HCT116 (cell line): ENCODE results near the gene LUC7L. TPM values are rescaled to one million over a fixed set of nuclear protein-coding genes. Genes with fewer than 3 reads are reported as not detected.

Experiments used
- ATAC-seq: fragments of 200-7000 bp; cut with Tn5 transposase; 2 replicates; pipeline ENCODE4 v1.9.1; 2020; ENCODE audit warnings: mild to moderate bottlenecking, moderate library complexity
- BruUV-seq: library from RNA; stranded (reverse); fragments of 400-500 nt; replicated peaks from 2 replicates; lab custom pipeline; 2021; lab: Mats Ljungman, UMichigan
- CTCF ChIA-PET: fragments of 300-600 bp; sonication (Branson Sonifier 250); formaldehyde crosslinking; loops from one replicate; lab custom pipeline; 2021; ENCODE audit warnings: antibody characterized with exemption; lab: Charles Lee
- POLR2A ChIA-PET: fragments of 300-600, 350-600 bp; sonication (Branson Sonifier 250); formaldehyde crosslinking; loops from one replicate; lab custom pipeline; 2021; ENCODE audit warnings: antibody characterized with exemption; lab: Charles Lee
- RAD21 ChIA-PET, 2 experiments: fragments of 300-600 bp; sonication (Branson Sonifier 250); formaldehyde crosslinking; loops; one replicate each; lab custom pipeline; 2023; ENCODE audit warnings: low total read pairs in 2 of 2; ENCODE audit not compliant: uncharacterized antibody in 2 of 2, unreplicated experiment in 2 of 2, low non-redundant PET in 1 of 2; lab: Charles Lee
- DNase-seq: peaks from one replicate; pipeline ENCODE4 v3.0.0-alpha.2; 2010; ENCODE audit warnings: low read depth, low spot score
- H2AFZ ChIP-seq: fragments of 200-600 bp; shearing (Covaris generic), sonication (generic); 2 replicates; pipeline ENCODE4 v1.6.1; 2017; ENCODE audit warnings: low read depth, mixed run types, mixed read lengths, antibody characterized with exemption, low read length; ENCODE audit not compliant: poor library complexity, severe bottlenecking
- H3K27ac ChIP-seq: 2 replicates; pipeline ENCODE4 v1.5.1; 2012; ENCODE audit warnings: low read depth, low read length
- H3K27me3 ChIP-seq: fragments of 200-600 bp; sonication (generic); 2 replicates; pipeline ENCODE4 v1.6.1; 2016; ENCODE audit warnings: mixed run types, low read length, mixed read lengths; ENCODE audit not compliant: insufficient read depth
- H3K36me3 ChIP-seq, 2 experiments: fragments of 200-500 bp in 1 of 2; fragments of 200-600 bp in 1 of 2; sonication (Bioruptor generic) in 1 of 2; sonication (generic) in 1 of 2; 2 replicates each; pipeline versions ENCODE4 v1.5.1 to v1.6.1; 2014 to 2016; ENCODE audit warnings: low read length in 2 of 2, inconsistent platforms in 1 of 2, mixed read lengths in 1 of 2, mixed run types in 1 of 2; ENCODE audit not compliant: insufficient read depth in 2 of 2, control insufficient read depth in 1 of 2
- H3K4me1 ChIP-seq, 2 experiments: fragments of 200-600 bp in 1 of 2; sonication (generic) in 1 of 2; 2 replicates each; pipeline versions ENCODE4 v1.5.1 to v1.6.1; 2012 to 2017; ENCODE audit warnings: low read length in 2 of 2, inconsistent platforms in 1 of 2, mild to moderate bottlenecking in 1 of 2, mixed read lengths in 1 of 2, mixed run types in 1 of 2, moderate library complexity in 1 of 2; ENCODE audit not compliant: insufficient read depth in 2 of 2, control insufficient read depth in 1 of 2
- H3K4me2 ChIP-seq: fragments of 200-600 bp; sonication (generic); 2 replicates; pipeline ENCODE4 v1.6.1; 2017; ENCODE audit warnings: mixed run types, low read length, mixed read lengths
- H3K4me3 ChIP-seq, 2 experiments: fragments of 200-600 bp in 1 of 2; sonication (generic) in 1 of 2; replicated peaks in 1 of 2; 2 replicates each; pipeline ENCODE4 v1.5.1; 2011 to 2016; ENCODE audit warnings: low read length in 2 of 2, control low read depth in 1 of 2, low read depth in 1 of 2, mild to moderate bottlenecking in 1 of 2, mixed read lengths in 1 of 2, mixed run types in 1 of 2
- H3K79me2 ChIP-seq: fragments of 200-600 bp; sonication (generic); 2 replicates; pipeline ENCODE4 v1.6.1; 2017; ENCODE audit warnings: mild to moderate bottlenecking, mixed run types, low read length, moderate library complexity, mixed read lengths; ENCODE audit not compliant: insufficient read depth
- H3K9ac ChIP-seq: fragments of 200-600 bp; sonication (generic); 2 replicates; pipeline ENCODE4 v1.6.1; 2016; ENCODE audit warnings: low read length, mixed read lengths
- H3K9me2 ChIP-seq: fragments of 200-600 bp; sonication (generic), shearing (Covaris generic); 2 replicates; pipeline ENCODE4 v1.6.1; 2017; ENCODE audit warnings: mixed run types, mild to moderate bottlenecking, moderate library complexity; ENCODE audit not compliant: insufficient read depth
- H3K9me3 ChIP-seq, 2 experiments: fragments of 200-500 bp in 1 of 2; fragments of 200-600 bp in 1 of 2; sonication (Bioruptor generic) in 1 of 2; sonication (generic) in 1 of 2; 2 replicates each; pipeline ENCODE4 v1.6.1; 2014 to 2017; ENCODE audit warnings: low read length in 2 of 2, mixed read lengths in 2 of 2, inconsistent platforms in 1 of 2, low read depth in 1 of 2, mild to moderate bottlenecking in 1 of 2, mixed run types in 1 of 2, moderate library complexity in 1 of 2; ENCODE audit not compliant: control insufficient read depth in 1 of 2, insufficient read depth in 1 of 2
- H4K20me1 ChIP-seq: fragments of 200-600 bp; sonication (generic), shearing (Covaris generic); 2 replicates; pipeline ENCODE4 v1.6.1; 2017; ENCODE audit warnings: mixed run types, mild to moderate bottlenecking, moderate library complexity; ENCODE audit not compliant: insufficient read depth
- CBX3 ChIP-seq: IDR thresholded peaks from 2 replicates; pipeline ENCODE4 v1.6.1; 2012; ENCODE audit warnings: low read depth
- CEBPB ChIP-seq: IDR thresholded peaks from 2 replicates; pipeline ENCODE4 v1.6.1; 2012; ENCODE audit warnings: low read depth
- ELF1 ChIP-seq: IDR thresholded peaks from 2 replicates; pipeline ENCODE4 v1.6.1; 2012; ENCODE audit warnings: low read depth, borderline replicate concordance
- EZH2phosphoT487 ChIP-seq: fragments of 200-600 bp; IDR thresholded peaks from 2 replicates; pipeline ENCODE4 v1.6.1; 2018; ENCODE audit warnings: antibody characterized with exemption, borderline replicate concordance
- JUND ChIP-seq: IDR thresholded peaks from 2 replicates; pipeline ENCODE4 v1.6.1; 2012
- MAX ChIP-seq: IDR thresholded peaks from 2 replicates; pipeline ENCODE4 v1.6.1; 2012
- POLR2AphosphoS5 ChIP-seq: IDR thresholded peaks from 2 replicates; pipeline ENCODE4 v1.6.1; 2011; ENCODE audit warnings: mild to moderate bottlenecking, low read depth, low read length, moderate library complexity
- RAD21 ChIP-seq: IDR thresholded peaks from 2 replicates; pipeline ENCODE4 v1.6.1; 2012; ENCODE audit warnings: low read depth, mild to moderate bottlenecking
- SP1 ChIP-seq: IDR thresholded peaks from 2 replicates; pipeline ENCODE4 v1.6.1; 2012; ENCODE audit warnings: low read depth
- TCF7L2 ChIP-seq: IDR thresholded peaks from 2 replicates; pipeline ENCODE4 v1.7.0; 2011; ENCODE audit warnings: borderline replicate concordance, inconsistent platforms; ENCODE audit not compliant: insufficient read depth, insufficient read length; ENCODE audit errors: extremely low read depth
- YY1 ChIP-seq: IDR thresholded peaks from 2 replicates; pipeline ENCODE4 v1.6.1; 2011; ENCODE audit warnings: low read length, low read depth, moderate library complexity, mild to moderate bottlenecking; ENCODE audit not compliant: insufficient replicate concordance; ENCODE audit errors: extremely low read depth
- ZFX ChIP-seq: fragments of 450-650 bp; IDR thresholded peaks from 2 replicates; pipeline ENCODE4 v1.6.1; 2017
- ZNF274 ChIP-seq: fragments of 200-500 bp; sonication (Bioruptor generic); IDR thresholded peaks from 2 replicates; pipeline ENCODE4 v1.6.1; 2014; ENCODE audit warnings: mild to moderate bottlenecking, low read depth, low read length, inconsistent platforms
- intact Hi-C: fragments of 100-400 bp; cut with micrococcal nuclease; formaldehyde crosslinking; loops from 2 replicates; pipeline ENCODE4 v1.10.0; 2022
- total RNA-seq: library from RNA; stranded (reverse); gene quantifications from one replicate; pipeline ENCODE4 v1.2.1, GENCODE V29; 2021; ENCODE audit not compliant: unreplicated experiment
- TF ChIP-seq, protein P1 (sequence below), 3 experiments: fragments of 200-600 bp in 1 of 3; sonication (generic) in 1 of 3; IDR thresholded peaks in 2 of 3; conservative IDR thresholded peaks in 1 of 3; 2 replicates each; pipeline ENCODE4 v1.5.1; 2012 to 2017; ENCODE audit warnings: low read depth in 2 of 3, low read length in 2 of 3, antibody characterized with exemption in 1 of 3, borderline replicate concordance in 1 of 3, control low read depth in 1 of 3, mild to moderate bottlenecking in 1 of 3, mixed read lengths in 1 of 3, mixed run types in 1 of 3, moderate library complexity in 1 of 3; ENCODE audit not compliant: insufficient read depth in 1 of 3
- TF ChIP-seq, protein P2 (sequence below): IDR thresholded peaks from 2 replicates; pipeline ENCODE4 v1.6.1; 2012
- TF ChIP-seq, protein P3 (sequence below): IDR thresholded peaks from 2 replicates; pipeline ENCODE4 v1.6.1; 2011; ENCODE audit warnings: mild to moderate bottlenecking, low read length, moderate library complexity; ENCODE audit not compliant: insufficient replicate concordance; ENCODE audit errors: extremely low read depth

The LUC7L gene
- total RNA-seq, 1 experiment from 2014 or later: 50.5 TPM

GRCh38 chr16:143047-143446, 86.2 kb downstream of the LUC7L start:
- Histone ChIP-seq H3K27ac (no peak overlapping the region), H4K20me1 (no peaks in the 10 kb centered on the region), H3K9me3 (no peaks in the 10 kb centered on the region), H3K4me2 (no peak overlapping the region), H3K36me3 (no peaks in the 10 kb centered on the region), H3K9ac (no peak overlapping the region), H3K9me2 (no peaks in the 10 kb centered on the region), H3K4me3 (no peak overlapping the region), H2AFZ (no peak overlapping the region), H3K4me1 (no peaks in the 10 kb centered on the region), H3K79me2 (no peaks in the 10 kb centered on the region; the same call in 1 of the 2 replicates), H3K27me3 (no peaks in the 10 kb centered on the region)
- no peak for DNase-seq
- ChIA-PET POLR2A (no interaction called here), CTCF (no interaction called here), RAD21 (no interaction called here)
- TF ChIP-seq, protein P1, sequence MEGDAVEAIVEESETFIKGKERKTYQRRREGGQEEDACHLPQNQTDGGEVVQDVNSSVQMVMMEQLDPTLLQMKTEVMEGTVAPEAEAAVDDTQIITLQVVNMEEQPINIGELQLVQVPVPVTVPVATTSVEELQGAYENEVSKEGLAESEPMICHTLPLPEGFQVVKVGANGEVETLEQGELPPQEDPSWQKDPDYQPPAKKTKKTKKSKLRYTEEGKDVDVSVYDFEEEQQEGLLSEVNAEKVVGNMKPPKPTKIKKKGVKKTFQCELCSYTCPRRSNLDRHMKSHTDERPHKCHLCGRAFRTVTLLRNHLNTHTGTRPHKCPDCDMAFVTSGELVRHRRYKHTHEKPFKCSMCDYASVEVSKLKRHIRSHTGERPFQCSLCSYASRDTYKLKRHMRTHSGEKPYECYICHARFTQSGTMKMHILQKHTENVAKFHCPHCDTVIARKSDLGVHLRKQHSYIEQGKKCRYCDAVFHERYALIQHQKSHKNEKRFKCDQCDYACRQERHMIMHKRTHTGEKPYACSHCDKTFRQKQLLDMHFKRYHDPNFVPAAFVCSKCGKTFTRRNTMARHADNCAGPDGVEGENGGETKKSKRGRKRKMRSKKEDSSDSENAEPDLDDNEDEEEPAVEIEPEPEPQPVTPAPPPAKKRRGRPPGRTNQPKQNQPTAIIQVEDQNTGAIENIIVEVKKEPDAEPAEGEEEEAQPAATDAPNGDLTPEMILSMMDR (IDR thresholded peaks at IDR 0.05 in 2 of 3, conservative IDR thresholded peaks at IDR 0.05 in 1 of 3; ENCODE audit: borderline replicate concordance in 1 of 3, insufficient read depth in 1 of 3, low read depth in 2 of 3, low read length in 2 of 3): no peak
- TF ChIP-seq RAD21: no peak
- no peak for TF ChIP-seq EZH2phosphoT487
- no peak for TF ChIP-seq CEBPB
- TF ChIP-seq YY1: no peak
- no peak for TF ChIP-seq MAX
- no peak for TF ChIP-seq ELF1
- ATAC-seq: no peak
- no TSS peak for BruUV-seq
- intact Hi-C loops: no loop called here

DNA sequence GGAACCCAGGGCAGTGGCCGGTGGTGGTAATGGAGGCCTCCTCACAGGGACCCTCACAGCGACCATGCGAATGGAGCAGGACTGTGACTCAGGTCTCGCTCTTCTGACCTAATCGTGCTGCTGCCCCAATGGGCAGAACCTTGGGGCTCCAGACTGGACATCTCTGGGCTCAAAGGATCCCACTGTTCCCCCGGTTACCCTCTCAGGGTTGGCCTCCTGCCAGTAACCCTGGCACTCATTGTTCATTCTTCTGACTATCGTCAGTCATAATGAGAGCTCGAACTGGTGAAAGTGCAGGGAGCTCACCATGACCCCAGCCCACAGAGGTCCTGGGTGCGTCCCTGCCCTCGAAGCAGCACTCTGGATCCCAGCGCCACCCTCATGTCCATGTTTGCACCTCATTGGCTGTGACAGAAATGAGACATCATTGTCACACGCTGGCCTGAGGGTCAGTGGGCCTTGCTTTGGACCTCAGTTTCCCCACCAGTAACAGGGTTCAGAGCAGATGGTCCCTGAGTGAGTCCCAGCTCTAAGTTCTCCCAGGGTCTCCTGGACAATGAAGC, 86.8 kb downstream of the LUC7L start:
- ATAC-seq: no peak
- no peak for DNase-seq
- Histone ChIP-seq H3K4me2 (no peak overlapping the region), H3K9me3 (no peaks in the 10 kb centered on the region), H3K4me1 (no peaks in the 10 kb centered on the region), H3K36me3 (no peaks in the 10 kb centered on the region), H3K27me3 (no peaks in the 10 kb centered on the region), H3K9me2 (no peaks in the 10 kb centered on the region), H4K20me1 (no peaks in the 10 kb centered on the region), H3K4me3 (no peak overlapping the region), H3K27ac (no peak overlapping the region), H3K79me2 (peaks cover 6% of the 10 kb centered on the region; the same call in 1 of the 2 replicates), H3K9ac (no peak overlapping the region), H2AFZ (no peak overlapping the region)
- POLR2A ChIA-PET: no interaction called here
- TF ChIP-seq SP1: no peak
- no peak for TF ChIP-seq CBX3
- no peak for TF ChIP-seq POLR2AphosphoS5
- TF ChIP-seq ELF1: no peak
- TF ChIP-seq TCF7L2: no peak
- TF ChIP-seq, protein P2, sequence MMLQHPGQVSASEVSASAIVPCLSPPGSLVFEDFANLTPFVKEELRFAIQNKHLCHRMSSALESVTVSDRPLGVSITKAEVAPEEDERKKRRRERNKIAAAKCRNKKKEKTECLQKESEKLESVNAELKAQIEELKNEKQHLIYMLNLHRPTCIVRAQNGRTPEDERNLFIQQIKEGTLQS: no peak
- TF ChIP-seq JUND: no peak
- no peak for TF ChIP-seq MAX
- no peak for TF ChIP-seq ZNF274
- TF ChIP-seq ZFX: no peak
- TF ChIP-seq, protein P3, sequence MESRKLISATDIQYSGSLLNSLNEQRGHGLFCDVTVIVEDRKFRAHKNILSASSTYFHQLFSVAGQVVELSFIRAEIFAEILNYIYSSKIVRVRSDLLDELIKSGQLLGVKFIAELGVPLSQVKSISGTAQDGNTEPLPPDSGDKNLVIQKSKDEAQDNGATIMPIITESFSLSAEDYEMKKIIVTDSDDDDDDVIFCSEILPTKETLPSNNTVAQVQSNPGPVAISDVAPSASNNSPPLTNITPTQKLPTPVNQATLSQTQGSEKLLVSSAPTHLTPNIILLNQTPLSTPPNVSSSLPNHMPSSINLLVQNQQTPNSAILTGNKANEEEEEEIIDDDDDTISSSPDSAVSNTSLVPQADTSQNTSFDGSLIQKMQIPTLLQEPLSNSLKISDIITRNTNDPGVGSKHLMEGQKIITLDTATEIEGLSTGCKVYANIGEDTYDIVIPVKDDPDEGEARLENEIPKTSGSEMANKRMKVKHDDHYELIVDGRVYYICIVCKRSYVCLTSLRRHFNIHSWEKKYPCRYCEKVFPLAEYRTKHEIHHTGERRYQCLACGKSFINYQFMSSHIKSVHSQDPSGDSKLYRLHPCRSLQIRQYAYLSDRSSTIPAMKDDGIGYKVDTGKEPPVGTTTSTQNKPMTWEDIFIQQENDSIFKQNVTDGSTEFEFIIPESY: no peak
- RAD21 ChIA-PET: no interaction called here
- intact Hi-C loops: no loop called here
- no TSS peak for BruUV-seq
- CTCF ChIA-PET: no interaction called here
